Measurements from ENCODE around the gene DUS1L. TPM values are rescaled to one million over a fixed set of nuclear protein-coding genes. Genes with fewer than 3 reads are reported as not detected.

The DUS1L gene
- total RNA-seq, 1 donor from 2014 or later = 24.5 TPM

- peaks cover 46 to 55% (median 51%) of the 10 kb centered on the region in 3 donors for H3K4me1 ChIP-seq (ENCODE audit: control insufficient read depth in 3 of 3, insufficient read depth in 3 of 3, low read length in 3 of 3)
These were observed 35.7 kb upstream of the DUS1L start for GRCh38 chr17:82101301-82101715.

GRCh38 chr17:82100502-82101298 lies 35.1 kb upstream of the DUS1L start:
- Histone ChIP-seq H3K27ac (ENCODE audit: low read depth, low read length) (peak overlapping the region; percentile 30), H3K4me1 (ENCODE audit: control insufficient read depth in 3 of 3, insufficient read depth in 3 of 3, low read length in 3 of 3) (peaks cover 40 to 50% (median 50%) of the 10 kb centered on the region in 3 donors), H3K27me3 (ENCODE audit: control insufficient read depth in 3 of 3, insufficient read depth in 3 of 3, low read length in 3 of 3) (no peaks in the 10 kb centered on the region), H3K4me3 (ENCODE audit: low read length in 3 of 3) (no peak overlapping the region), H3K9ac (ENCODE audit: low read depth in 1 of 3, low read length in 3 of 3) (peak overlapping the region; percentile 12 to 68 (median 33)), H3K36me3 (ENCODE audit: control insufficient read depth in 3 of 3, insufficient read depth in 3 of 3, low read length in 3 of 3) (no peaks in the 10 kb centered on the region), H3K9me3 (ENCODE audit: control insufficient read depth in 3 of 3, low read length in 3 of 3) (no peaks in the 10 kb centered on the region)

More at GRCh38 chr17:82101301-82101715, 35.7 kb upstream of the DUS1L start:
- Histone ChIP-seq H3K9me3 (ENCODE audit: control insufficient read depth in 3 of 3, low read length in 3 of 3) (no peaks in the 10 kb centered on the region), H3K4me3 (ENCODE audit: low read length in 3 of 3) (no peak overlapping the region), H3K36me3 (ENCODE audit: control insufficient read depth in 3 of 3, insufficient read depth in 3 of 3, low read length in 3 of 3) (no peaks in the 10 kb centered on the region), H3K27ac (ENCODE audit: low read depth, low read length) (peak overlapping the region; percentile 30), H3K9ac (ENCODE audit: low read depth in 1 of 3, low read length in 3 of 3) (peak overlapping the region; percentile 12 to 68 (median 33)), H3K27me3 (ENCODE audit: control insufficient read depth in 3 of 3, insufficient read depth in 3 of 3, low read length in 3 of 3) (no peaks in the 10 kb centered on the region)

- peaks cover 38 to 45% (median 45%) of the 10 kb centered on the region in 3 donors for H3K4me1 ChIP-seq (ENCODE audit: control insufficient read depth in 3 of 3, insufficient read depth in 3 of 3, low read length in 3 of 3)
- H3K9ac ChIP-seq (ENCODE audit: low read depth in 1 of 3, low read length in 3 of 3) = peak overlapping the region; percentile 59 to 75 (median 72)
- no peaks in the 10 kb centered on the region for H3K9me3 ChIP-seq (ENCODE audit: control insufficient read depth in 3 of 3, low read length in 3 of 3)
- no peaks in the 10 kb centered on the region for H3K27me3 ChIP-seq (ENCODE audit: control insufficient read depth in 3 of 3, insufficient read depth in 3 of 3, low read length in 3 of 3)
- peaks cover 4 to 8% (median 6%) of the 10 kb centered on the region in 3 donors for H3K36me3 ChIP-seq (ENCODE audit: control insufficient read depth in 3 of 3, insufficient read depth in 3 of 3, low read length in 3 of 3)
- H3K27ac ChIP-seq (ENCODE audit: low read depth, low read length) = peak overlapping the region; percentile 93
- H3K4me3 ChIP-seq (ENCODE audit: low read length in 3 of 3) = peak overlapping the region; percentile 15 to 64 (median 59)
These were observed 33.5 kb upstream of the DUS1L start for GRCh38 chr17:82098939-82099763.

- Histone ChIP-seq H3K4me1 (ENCODE audit: control insufficient read depth in 3 of 3, insufficient read depth in 3 of 3, low read length in 3 of 3) (peaks cover 30 to 41% (median 40%) of the 10 kb centered on the region in 3 donors), H3K27me3 (ENCODE audit: control insufficient read depth in 3 of 3, insufficient read depth in 3 of 3, low read length in 3 of 3) (no peaks in the 10 kb centered on the region), H3K9ac (ENCODE audit: low read depth in 1 of 3, low read length in 3 of 3) (peak within 1 kb of the TSS; percentile 65 to 81 (median 72)), H3K9me3 (ENCODE audit: control insufficient read depth in 3 of 3, low read length in 3 of 3) (no peaks in the 10 kb centered on the region), H3K4me3 (ENCODE audit: low read length in 3 of 3) (peak within 1 kb of the TSS; percentile 59 to 68 (median 65)), H3K27ac (ENCODE audit: low read depth, low read length) (peak within 1 kb of the TSS; percentile 93), H3K36me3 (ENCODE audit: control insufficient read depth in 3 of 3, insufficient read depth in 3 of 3, low read length in 3 of 3) (peaks cover 6 to 14% (median 11%) of the 10 kb centered on the region in 3 donors)
These were observed 32.8 kb upstream of the DUS1L start, which contains the start of gene FASN for GRCh38 chr17:82098169-82098938. Gene FASN, minus strand, starts transcription at chr17:82098236. Its CDS starts 1,791 bp downstream, at chr17:82096445.

GRCh38 chr17:82097919-82098168 lies 32.2 kb upstream of the DUS1L start:
- peak overlapping the region; percentile 93 for H3K27ac ChIP-seq (ENCODE audit: low read depth, low read length)
- peaks cover 30 to 41% (median 40%) of the 10 kb centered on the region in 3 donors for H3K4me1 ChIP-seq (ENCODE audit: control insufficient read depth in 3 of 3, insufficient read depth in 3 of 3, low read length in 3 of 3)
- no peaks in the 10 kb centered on the region for H3K9me3 ChIP-seq (ENCODE audit: control insufficient read depth in 3 of 3, low read length in 3 of 3)
- no peaks in the 10 kb centered on the region for H3K27me3 ChIP-seq (ENCODE audit: control insufficient read depth in 3 of 3, insufficient read depth in 3 of 3, low read length in 3 of 3)
- peak overlapping the region in 2 of 3 donors; percentile 65 to 66 for H3K4me3 ChIP-seq (ENCODE audit: low read length in 3 of 3)
- H3K36me3 ChIP-seq (ENCODE audit: control insufficient read depth in 3 of 3, insufficient read depth in 3 of 3, low read length in 3 of 3) = peaks cover 10 to 19% (median 15%) of the 10 kb centered on the region in 3 donors
- H3K9ac ChIP-seq (ENCODE audit: low read depth in 1 of 3, low read length in 3 of 3) = peak overlapping the region; percentile 43 to 81 (median 65)

GRCh38 chr17:82097184-82097918 lies 31.7 kb upstream of the DUS1L start:
- Histone ChIP-seq H3K27ac (ENCODE audit: low read depth, low read length) (peak overlapping the region; percentile 93), H3K27me3 (ENCODE audit: control insufficient read depth in 3 of 3, insufficient read depth in 3 of 3, low read length in 3 of 3) (no peaks in the 10 kb centered on the region), H3K4me3 (ENCODE audit: low read length in 3 of 3) (peak overlapping the region; percentile 59 to 66 (median 65)), H3K36me3 (ENCODE audit: control insufficient read depth in 3 of 3, insufficient read depth in 3 of 3, low read length in 3 of 3) (peaks cover 11 to 19% (median 17%) of the 10 kb centered on the region in 3 donors), H3K9me3 (ENCODE audit: control insufficient read depth in 3 of 3, low read length in 3 of 3) (no peaks in the 10 kb centered on the region), H3K9ac (ENCODE audit: low read depth in 1 of 3, low read length in 3 of 3) (peak overlapping the region; percentile 51 to 81 (median 65)), H3K4me1 (ENCODE audit: control insufficient read depth in 3 of 3, insufficient read depth in 3 of 3, low read length in 3 of 3) (peaks cover 30 to 41% (median 40%) of the 10 kb centered on the region in 3 donors)

- peak overlapping the region; percentile 59 to 81 (median 65) for H3K9ac ChIP-seq (ENCODE audit: low read depth in 1 of 3, low read length in 3 of 3)
- peaks cover 26 to 39% (median 35%) of the 10 kb centered on the region in 3 donors for H3K4me1 ChIP-seq (ENCODE audit: control insufficient read depth in 3 of 3, insufficient read depth in 3 of 3, low read length in 3 of 3)
- no peak overlapping the region for H3K27ac ChIP-seq (ENCODE audit: low read depth, low read length)
- H3K9me3 ChIP-seq (ENCODE audit: control insufficient read depth in 3 of 3, low read length in 3 of 3) = no peaks in the 10 kb centered on the region
- H3K4me3 ChIP-seq (ENCODE audit: low read length in 3 of 3) = peak overlapping the region; percentile 59 to 66 (median 65)
- no peaks in the 10 kb centered on the region for H3K27me3 ChIP-seq (ENCODE audit: control insufficient read depth in 3 of 3, insufficient read depth in 3 of 3, low read length in 3 of 3)
- H3K36me3 ChIP-seq (ENCODE audit: control insufficient read depth in 3 of 3, insufficient read depth in 3 of 3, low read length in 3 of 3) = peaks cover 17 to 23% (median 22%) of the 10 kb centered on the region in 3 donors
These were observed 31.1 kb upstream of the DUS1L start for GRCh38 chr17:82096709-82097183.

- Histone ChIP-seq H3K9ac (ENCODE audit: low read depth in 1 of 3, low read length in 3 of 3) (peak overlapping the region in 2 of 3 donors; percentile 59 to 81), H3K9me3 (ENCODE audit: control insufficient read depth in 3 of 3, low read length in 3 of 3) (no peaks in the 10 kb centered on the region), H3K27ac (ENCODE audit: low read depth, low read length) (no peak overlapping the region), H3K4me3 (ENCODE audit: low read length in 3 of 3) (no peak overlapping the region), H3K36me3 (ENCODE audit: control insufficient read depth in 3 of 3, insufficient read depth in 3 of 3, low read length in 3 of 3) (peaks cover 20 to 28% (median 28%) of the 10 kb centered on the region in 3 donors), H3K27me3 (ENCODE audit: control insufficient read depth in 3 of 3, insufficient read depth in 3 of 3, low read length in 3 of 3) (no peaks in the 10 kb centered on the region), H3K4me1 (ENCODE audit: control insufficient read depth in 3 of 3, insufficient read depth in 3 of 3, low read length in 3 of 3) (peaks cover 20 to 32% (median 28%) of the 10 kb centered on the region in 3 donors)
These were observed 30.4 kb upstream of the DUS1L start for GRCh38 chr17:82095777-82096708.
